ENCODE data around the gene SPOUT1. TPM values are rescaled to one million over a fixed set of nuclear protein-coding genes. Genes with fewer than 3 reads are reported as not detected.
"Not testable (repeated sequence)": the region's sequence is repeated elsewhere in the genome, so short reads cannot be mapped to it uniquely, and the experiment has no call there.

Gene SPOUT1
- total RNA-seq, 4 donors from 2014 or later = 33.5 to 48.7 (median 34.9) TPM

DNA sequence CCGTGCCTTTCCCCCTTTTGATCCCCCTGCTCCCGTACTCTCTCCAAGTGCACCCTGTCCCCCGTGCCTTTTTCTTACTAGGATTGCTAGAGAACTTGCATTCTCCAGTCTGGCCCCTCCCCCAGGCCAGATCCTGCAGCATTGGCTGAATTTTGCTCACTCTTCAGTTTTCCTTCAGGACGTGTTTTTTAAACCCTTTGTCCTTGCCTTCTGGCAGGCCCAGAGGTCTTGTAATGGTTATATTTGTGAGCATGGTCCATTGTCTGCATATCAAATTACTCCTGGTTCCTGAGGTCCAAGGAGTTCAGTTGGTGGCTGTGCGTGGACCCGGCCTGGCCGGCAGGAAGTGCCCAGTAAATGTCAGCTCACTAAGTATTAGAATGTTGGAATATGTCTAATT, 41.9 kb downstream of the SPOUT1 start:
- TF ChIP-seq POLR2A (IDR thresholded peaks at IDR 0.05) = no peak
- TF ChIP-seq, protein P1, sequence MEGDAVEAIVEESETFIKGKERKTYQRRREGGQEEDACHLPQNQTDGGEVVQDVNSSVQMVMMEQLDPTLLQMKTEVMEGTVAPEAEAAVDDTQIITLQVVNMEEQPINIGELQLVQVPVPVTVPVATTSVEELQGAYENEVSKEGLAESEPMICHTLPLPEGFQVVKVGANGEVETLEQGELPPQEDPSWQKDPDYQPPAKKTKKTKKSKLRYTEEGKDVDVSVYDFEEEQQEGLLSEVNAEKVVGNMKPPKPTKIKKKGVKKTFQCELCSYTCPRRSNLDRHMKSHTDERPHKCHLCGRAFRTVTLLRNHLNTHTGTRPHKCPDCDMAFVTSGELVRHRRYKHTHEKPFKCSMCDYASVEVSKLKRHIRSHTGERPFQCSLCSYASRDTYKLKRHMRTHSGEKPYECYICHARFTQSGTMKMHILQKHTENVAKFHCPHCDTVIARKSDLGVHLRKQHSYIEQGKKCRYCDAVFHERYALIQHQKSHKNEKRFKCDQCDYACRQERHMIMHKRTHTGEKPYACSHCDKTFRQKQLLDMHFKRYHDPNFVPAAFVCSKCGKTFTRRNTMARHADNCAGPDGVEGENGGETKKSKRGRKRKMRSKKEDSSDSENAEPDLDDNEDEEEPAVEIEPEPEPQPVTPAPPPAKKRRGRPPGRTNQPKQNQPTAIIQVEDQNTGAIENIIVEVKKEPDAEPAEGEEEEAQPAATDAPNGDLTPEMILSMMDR (IDR thresholded peaks at IDR 0.05) = no peak
- H3K36me3 ChIP-seq = peaks cover 0 to 32% (median 0%) of the 10 kb centered on the region in 3 donors
- no peak for DNase-seq
- H3K27ac ChIP-seq = peak overlapping the region; percentile 77 to 88 (median 83)
- H3K4me3 ChIP-seq = peak overlapping the region; percentile 75 to 97 (median 92)
- H3K9me3 ChIP-seq = no peaks in the 10 kb centered on the region
- H3K4me1 ChIP-seq = peaks cover 0 to 17% (median 5%) of the 10 kb centered on the region in 4 donors
- no peaks in the 10 kb centered on the region for H3K27me3 ChIP-seq

DNA sequence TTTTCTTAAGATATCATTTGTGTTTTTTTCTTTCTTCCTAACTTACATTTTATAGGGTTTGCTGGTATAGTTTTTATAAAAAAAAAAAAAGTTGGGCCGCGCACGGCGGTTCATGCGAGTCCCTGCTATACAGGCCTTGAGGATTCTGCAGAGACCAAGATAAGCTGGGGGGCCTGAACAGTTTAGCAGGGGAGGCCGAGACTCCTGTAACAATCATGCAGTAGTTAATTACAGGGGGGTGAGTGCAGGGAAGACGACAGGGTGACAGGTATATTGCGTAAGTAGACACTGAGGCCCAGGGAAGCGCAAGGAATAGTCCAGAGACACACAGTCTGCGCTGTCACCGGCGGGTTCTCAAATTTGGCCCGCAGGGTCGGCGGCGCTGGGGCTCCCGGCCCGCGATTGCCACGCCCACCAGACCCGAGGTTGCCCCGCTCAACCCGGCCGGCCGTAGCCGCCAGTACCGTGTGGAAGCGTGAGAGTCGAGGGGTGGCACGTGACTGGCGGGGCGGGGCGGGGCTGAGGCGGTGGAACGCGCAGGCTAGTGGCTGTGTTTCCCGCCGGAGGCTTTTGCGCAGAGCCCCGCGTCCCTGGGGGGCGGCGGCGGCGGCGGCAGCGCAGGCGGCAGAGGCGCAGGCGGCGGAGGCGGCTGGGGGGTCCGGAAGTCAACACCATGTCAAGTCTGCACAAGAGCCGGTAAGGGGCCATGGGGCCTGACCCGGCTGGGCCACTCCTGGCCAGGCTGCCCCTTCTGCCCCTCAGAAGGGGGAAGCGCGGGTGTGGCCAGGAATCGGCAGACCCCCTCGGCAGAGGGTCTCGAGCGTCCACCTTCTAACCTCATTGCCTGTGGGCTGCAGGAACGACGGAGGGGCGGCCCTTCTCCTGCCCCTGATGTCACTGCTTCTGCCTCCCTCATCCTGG, 42.7 kb downstream of the SPOUT1 start, which contains the start of gene TBC1D13:
Gene TBC1D13 (plus strand): TSS at position 573 of the 921 bp plus-strand sequence. CDS start 101 bp downstream, at position 674.
- no peaks in the 10 kb centered on the region for H3K27me3 ChIP-seq
- TF ChIP-seq, protein P1 (IDR thresholded peaks at IDR 0.05) = no peak
- TF ChIP-seq POLR2A (IDR thresholded peaks at IDR 0.05) = peak; percentile 40 to 60
- H3K4me1 ChIP-seq = peaks cover 0 to 17% (median 5%) of the 10 kb centered on the region in 4 donors
- peak within 1 kb of the TSS; percentile 77 to 88 (median 83) for H3K27ac ChIP-seq
- peak within 1 kb of the TSS; percentile 75 to 97 (median 92) for H3K4me3 ChIP-seq
- H3K9me3 ChIP-seq = no peaks in the 10 kb centered on the region
- H3K36me3 ChIP-seq = peaks cover 0 to 25% (median 0%) of the 10 kb centered on the region in 3 donors
- DNase-seq = peak; percentile 91 to 96 (median 94)

DNA sequence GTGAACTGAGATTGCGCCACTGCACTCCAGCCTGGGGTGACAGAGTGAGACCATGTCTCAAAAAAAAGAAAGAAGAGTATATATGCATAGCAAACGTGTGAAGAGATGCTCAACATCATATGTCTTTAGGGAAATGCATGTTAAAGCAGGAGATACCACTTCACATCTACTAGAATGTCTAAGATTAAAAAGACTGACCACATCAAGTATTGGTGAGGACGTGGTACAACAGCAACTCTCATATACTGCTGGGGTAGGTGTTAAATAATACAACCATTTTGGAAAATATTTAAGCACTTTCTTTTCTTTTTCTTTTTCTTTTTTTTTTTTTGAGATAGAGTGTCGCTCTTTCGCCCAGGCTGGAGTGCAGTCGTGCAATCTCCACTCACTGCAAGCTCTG, 44.2 kb downstream of the SPOUT1 start:
- Histone ChIP-seq H3K9me3 (no peaks in the 10 kb centered on the region), H3K27me3 (no peaks in the 10 kb centered on the region), H3K27ac (no peak overlapping the region), H3K4me1 (peaks cover 0 to 17% (median 5%) of the 10 kb centered on the region in 4 donors), H3K36me3 (peaks cover 0 to 10% (median 0%) of the 10 kb centered on the region in 3 donors), H3K4me3 (no peak overlapping the region)
- no peak for TF ChIP-seq POLR2A (IDR thresholded peaks at IDR 0.05)
- TF ChIP-seq, protein P1 (IDR thresholded peaks at IDR 0.05) = no peak
- DNase-seq = no peak

DNA sequence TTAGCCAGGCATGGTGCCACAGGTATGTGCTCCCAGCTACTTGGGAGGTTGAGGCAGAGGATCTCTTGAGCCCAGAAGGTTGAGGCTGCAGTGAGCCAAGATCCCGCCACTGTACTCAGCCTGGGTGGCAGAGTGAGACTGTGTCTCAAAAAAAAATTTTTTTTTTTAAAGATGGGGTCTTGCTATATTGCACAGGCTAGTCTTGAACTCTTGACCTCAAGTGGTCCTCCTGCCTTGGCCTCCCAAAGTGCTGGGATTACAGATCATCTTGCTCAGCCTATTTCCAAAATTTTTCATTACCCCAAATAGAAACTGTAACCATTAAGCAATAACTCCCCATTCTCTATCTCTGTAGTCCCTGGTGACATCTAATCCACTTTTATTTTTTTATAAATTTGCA, 46.9 kb downstream of the SPOUT1 start:
- Histone ChIP-seq H3K4me3 (no peak overlapping the region), H3K36me3 (no peaks in the 10 kb centered on the region), H3K27me3 (no peaks in the 10 kb centered on the region), H3K9me3 (no peaks in the 10 kb centered on the region), H3K4me1 (peaks cover 0 to 6% (median under 1%) of the 10 kb centered on the region in 4 donors), H3K27ac (no peak overlapping the region)
- no peak for DNase-seq
- no peak for TF ChIP-seq POLR2A (IDR thresholded peaks at IDR 0.05)
- TF ChIP-seq, protein P1 (IDR thresholded peaks at IDR 0.05) = no peak

DNA sequence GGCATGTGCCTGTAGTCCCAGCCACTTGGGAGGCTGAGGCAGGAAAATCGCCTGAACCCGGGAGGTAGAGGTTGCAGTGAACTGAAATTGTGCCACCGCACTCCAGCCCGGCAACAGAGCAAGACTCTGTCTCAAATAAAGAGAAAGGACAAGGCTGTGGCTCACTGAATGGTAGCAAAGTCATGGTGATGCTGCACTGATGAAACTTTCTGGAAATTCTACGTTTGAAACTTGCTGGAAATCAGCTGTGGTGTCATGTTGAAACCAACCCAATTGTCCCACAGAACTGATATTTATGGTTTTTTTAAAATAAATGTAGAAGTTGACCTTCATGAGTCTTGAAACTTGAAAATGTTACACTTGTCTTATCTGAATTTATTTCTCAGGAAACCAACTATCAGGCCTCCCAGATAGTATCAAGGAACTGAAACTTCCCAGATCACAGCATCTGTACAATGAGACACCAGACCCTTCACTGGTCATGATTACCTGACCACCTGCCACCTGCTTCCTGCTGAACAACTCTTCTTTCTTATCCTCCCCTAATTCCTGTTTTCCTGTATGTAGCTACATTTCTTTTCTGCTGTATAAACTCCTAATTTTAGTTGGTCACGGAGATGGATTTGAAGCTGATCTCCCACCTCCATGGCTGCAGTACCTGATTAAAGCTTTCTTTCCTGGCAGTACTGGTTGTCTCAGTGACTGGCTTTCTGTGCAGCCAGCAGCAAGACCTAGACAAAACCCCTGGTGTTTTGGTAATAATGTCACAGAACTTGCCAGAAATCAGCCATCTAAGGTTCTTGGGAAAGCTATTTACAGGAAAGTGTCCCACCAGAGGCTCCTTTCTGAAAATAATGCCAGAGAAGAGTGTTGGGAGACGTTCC, 48.2 kb downstream of the SPOUT1 start:
- H3K4me1 ChIP-seq = peaks cover 0 to under 1% (median 0%) of the 10 kb centered on the region in 4 donors
- H3K4me3 ChIP-seq = no peak overlapping the region
- TF ChIP-seq POLR2A (IDR thresholded peaks at IDR 0.05) = no peak
- TF ChIP-seq, protein P1 (IDR thresholded peaks at IDR 0.05) = no peak
- H3K27me3 ChIP-seq = no peaks in the 10 kb centered on the region
- H3K36me3 ChIP-seq = no peaks in the 10 kb centered on the region
- DNase-seq = no peak
- H3K9me3 ChIP-seq = no peaks in the 10 kb centered on the region
- H3K27ac ChIP-seq = peak overlapping the region in 1 of 4 donors; percentile 27

DNA sequence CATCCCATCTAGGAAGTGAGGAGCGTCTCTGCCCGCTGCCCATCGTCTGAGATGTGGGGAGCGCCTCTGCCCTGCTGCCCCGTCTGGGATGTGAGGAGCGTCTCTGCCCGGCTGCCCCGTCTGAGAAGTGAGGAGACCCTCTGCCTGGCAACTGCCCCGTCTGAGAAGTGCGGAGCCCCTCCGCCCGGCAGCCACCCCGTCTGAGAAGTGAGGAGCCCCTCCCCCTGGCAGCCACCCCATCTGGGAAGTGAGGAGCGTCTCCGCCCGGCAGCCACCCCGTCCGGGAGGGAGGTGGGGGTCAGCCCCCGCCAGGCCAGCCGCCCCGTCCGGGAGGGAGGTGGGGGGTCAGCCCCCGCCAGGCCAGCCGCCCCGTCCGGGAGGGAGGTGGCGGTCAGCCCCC, 49.5 kb downstream of the SPOUT1 start:
- not testable (repeated sequence) for H3K4me1 ChIP-seq, H3K4me3 ChIP-seq, H3K27ac ChIP-seq, DNase-seq, H3K9me3 ChIP-seq, H3K36me3 ChIP-seq, H3K27me3 ChIP-seq

Measured in Peyer's patch (tissue), 4 donors.